GM12801 (cell line): Measurements from ENCODE around the gene OR5AC2.

Experiments
- CTCF ChIP-seq: IDR thresholded peaks from one replicate; pipeline ENCODE4 v1.5.1; 2011; ENCODE audit warnings: control low read depth; ENCODE audit not compliant: insufficient read length; ENCODE audit errors: extremely low read depth

The OR5AC2 gene

GRCh38 chr3:98109807-98110549 lies 23.0 kb downstream of the OR5AC2 start:
- TF ChIP-seq CTCF = no peak

GRCh38 chr3:98110550-98110908 lies 23.6 kb downstream of the OR5AC2 start:
- no peak for TF ChIP-seq CTCF

GRCh38 chr3:98114264-98114663 lies 27.3 kb downstream of the OR5AC2 start:
- no peak for TF ChIP-seq CTCF

- no peak for TF ChIP-seq CTCF
Observed at GRCh38 chr3:98115717-98116116, 28.7 kb downstream of the OR5AC2 start.

GRCh38 chr3:98130421-98130820 lies 43.4 kb downstream of the OR5AC2 start, which contains the start of gene OR5H1:
Gene OR5H1, plus strand, starts transcription at chr3:98130721. Its CDS starts 1,977 bp downstream, at chr3:98132698.
- TF ChIP-seq CTCF = no peak

- TF ChIP-seq CTCF = no peak
Observed at GRCh38 chr3:98136631-98137030, 49.7 kb downstream of the OR5AC2 start.
